GM21515 (cell line): ENCODE results near the gene SNX6.
"Not testable (repeated sequence)": the region's sequence is repeated elsewhere in the genome, so short reads cannot be mapped to it uniquely, and the experiment has no call there.

Source experiments
- ATAC-seq: cut with Tn5 transposase; IDR thresholded peaks from one replicate; pipeline ENCODE4 v1.9.1; 2021; ENCODE audit not compliant: unreplicated experiment

SNX6 gene

DNA sequence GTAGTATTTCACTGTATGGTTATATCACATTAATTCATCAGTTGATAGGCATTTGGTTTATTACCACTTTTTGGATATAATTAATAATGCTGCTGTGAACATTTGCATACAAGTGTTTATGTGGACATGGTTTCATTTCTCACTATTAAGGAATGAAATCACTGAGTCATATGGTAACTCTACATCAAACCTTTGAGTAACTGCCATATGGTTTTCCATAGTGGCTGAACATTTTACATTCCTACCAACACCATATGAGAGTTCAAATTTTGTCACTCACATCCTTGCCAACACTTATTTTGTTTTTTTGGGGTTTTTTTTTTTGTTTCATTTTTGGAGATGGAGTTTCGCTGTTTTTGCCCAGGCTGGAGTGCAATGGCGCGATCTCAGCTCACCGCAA, 60.2 kb downstream of the SNX6 start:
- no peak for ATAC-seq

DNA sequence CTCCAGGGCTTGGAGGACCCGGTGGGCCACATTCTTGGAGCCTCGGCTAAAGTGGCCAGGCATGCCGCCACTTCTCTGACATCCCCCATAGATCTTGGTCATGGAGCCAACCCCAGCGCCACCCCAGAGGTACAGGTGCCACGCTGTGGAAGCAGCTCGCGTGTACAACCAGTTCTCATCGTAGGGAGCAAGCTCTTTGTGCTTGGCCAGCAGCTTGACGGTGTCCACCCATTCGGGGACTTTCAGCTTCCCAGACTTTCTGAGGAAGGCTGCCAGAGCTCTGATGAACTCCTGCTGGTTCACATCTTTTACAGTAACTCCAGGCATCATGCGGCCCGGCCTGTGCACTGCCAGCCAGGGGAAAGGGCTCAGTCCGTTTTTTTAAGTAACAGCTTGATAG, 61.1 kb downstream of the SNX6 start:
- ATAC-seq, result no peak

DNA sequence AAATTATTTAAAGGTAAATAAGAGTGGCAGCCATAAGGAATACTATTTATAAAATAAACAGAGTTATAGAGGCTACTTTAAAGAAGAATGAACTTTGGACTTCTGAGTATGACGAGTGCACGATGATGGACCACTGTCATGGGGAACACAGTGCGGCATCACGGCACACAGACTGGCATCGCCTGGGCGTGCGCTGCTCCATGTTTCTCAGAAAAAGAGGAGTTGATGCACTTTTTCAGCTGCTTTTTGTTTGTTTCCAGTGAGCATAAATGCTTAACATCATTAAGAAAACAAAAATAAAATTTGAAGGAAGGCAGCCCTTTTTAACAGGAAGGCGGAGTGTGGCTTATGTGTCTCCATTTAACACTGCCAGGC, 67.2 kb downstream of the SNX6 start:
- ATAC-seq, result no peak

DNA sequence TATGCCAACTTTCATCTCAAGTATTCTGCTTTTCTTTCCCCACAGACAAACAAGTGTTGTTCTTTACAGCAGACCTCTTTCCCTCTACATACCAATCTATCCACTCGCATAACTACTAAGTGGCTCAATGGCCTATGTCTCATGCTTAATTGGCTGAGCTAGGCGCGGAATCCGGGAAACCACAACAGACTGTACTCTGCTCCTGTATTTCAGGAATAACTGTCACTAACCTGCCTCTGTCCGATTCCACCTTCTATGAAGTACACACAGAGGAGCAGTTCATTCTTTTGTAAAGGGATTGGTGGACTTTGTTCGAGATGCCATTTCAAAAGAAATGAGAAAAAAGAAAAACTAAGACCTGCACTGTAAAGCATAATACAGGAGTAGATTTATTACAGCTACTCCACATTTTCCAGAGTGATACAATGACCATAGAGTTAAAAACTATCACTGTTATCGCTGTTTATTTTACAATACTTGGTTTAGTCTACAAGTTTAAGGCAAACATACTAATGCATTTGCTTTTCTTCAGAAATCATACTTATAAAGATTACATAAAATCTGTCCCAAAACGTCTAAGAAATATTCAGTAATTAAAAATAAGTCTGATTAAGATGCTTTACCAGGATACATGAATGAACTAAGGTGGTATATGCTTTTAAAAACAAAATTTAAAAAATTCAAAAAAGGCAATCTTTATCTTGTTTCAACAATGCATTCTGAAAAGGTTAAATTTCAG, 67.7 kb downstream of the SNX6 start:
- ATAC-seq, result not testable (repeated sequence)

DNA sequence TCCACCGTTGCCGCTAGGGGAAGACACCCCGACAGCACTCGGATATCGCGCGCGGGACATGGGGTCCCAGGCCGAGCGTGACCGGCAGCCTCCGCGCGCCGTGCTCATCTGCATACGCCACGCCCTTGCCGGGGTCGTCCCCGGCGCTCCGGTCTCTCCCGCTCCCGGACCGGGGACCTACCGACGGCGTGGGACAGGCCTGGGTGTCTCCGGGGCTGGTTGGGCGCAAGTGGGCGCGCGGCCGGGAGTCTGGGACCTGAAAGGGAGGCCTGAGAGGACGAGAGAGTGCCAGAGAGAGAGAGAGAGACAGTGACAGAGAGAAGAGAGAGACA, 73.5 kb downstream of the SNX6 start:
- ATAC-seq, result peak; percentile 47

DNA sequence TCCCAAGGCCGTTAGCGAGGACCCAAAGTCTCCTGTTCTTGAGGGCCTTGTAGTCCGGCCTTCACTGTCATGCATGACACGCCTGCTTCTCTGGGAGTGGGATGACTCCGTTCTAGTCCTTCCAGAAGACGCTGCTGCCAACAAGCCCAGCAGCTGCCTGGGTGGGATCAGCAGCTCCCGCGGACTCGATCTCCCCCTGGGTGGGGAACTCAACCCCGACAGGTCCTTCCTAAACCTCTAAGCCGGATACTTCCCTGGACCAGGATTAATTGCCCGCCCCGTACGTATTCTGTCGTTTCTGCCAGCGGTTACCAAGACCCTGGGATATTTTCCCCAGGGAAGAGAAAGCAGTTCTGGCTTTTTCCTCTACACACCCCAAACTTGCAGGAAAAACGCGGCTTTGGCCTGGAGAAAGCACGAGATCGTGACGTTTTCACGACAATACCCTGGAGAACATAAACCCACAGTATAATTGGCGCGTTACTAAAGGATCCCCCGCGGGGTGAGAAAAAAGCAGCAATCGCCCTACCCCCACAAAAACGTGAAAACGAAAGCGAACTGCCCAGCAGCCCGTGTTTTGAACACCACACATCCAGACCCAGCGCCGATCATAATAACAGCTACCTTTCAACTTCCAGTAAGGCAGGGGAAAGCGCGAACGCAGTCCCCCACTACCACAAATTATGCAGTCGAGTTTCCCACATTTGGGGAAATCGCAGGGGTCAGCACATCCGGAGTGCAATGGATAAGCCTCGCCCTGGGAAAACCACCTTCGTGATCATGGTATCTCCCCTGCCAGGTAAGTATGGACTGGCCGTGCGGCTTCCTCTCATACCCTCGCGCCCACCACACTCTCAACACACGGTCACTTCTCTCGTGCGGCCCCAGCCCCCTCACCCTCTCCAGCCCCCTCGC, 74.1 kb downstream of the SNX6 start:
- ATAC-seq, result peak; percentile 70

DNA sequence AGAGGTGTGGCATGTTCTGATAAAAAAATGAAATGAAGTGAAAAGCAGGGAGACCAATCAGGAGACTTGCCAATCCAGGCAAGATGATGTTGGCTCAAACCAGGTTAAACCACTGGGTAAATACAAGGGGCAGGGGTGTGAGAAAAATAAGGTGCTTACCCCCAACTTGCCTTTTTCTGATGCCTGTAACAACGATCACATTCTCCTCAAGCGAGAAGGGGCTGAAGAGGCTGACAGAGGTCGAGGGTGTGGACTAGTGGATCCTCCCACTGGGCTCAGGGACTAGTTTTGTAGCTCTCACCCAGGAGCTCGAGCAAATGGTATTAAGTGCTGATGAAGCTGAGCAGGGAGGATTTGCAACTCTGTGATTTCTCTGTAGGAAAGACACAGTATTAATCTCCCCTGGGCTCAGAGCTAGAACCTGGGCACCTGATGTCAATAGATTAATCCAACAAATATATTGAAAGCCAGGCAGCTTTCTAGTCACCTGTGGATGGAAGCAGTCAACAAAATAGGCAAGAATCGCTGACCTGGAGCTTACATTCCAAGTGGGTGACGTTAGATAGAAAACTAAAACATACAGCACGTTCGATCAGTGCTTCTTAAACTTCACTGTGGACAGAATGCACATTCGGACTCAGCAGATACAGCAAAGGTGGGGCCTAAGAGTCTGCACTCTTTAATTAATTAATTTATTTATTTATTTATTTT, 75.3 kb downstream of the SNX6 start:
- no peak for ATAC-seq

DNA sequence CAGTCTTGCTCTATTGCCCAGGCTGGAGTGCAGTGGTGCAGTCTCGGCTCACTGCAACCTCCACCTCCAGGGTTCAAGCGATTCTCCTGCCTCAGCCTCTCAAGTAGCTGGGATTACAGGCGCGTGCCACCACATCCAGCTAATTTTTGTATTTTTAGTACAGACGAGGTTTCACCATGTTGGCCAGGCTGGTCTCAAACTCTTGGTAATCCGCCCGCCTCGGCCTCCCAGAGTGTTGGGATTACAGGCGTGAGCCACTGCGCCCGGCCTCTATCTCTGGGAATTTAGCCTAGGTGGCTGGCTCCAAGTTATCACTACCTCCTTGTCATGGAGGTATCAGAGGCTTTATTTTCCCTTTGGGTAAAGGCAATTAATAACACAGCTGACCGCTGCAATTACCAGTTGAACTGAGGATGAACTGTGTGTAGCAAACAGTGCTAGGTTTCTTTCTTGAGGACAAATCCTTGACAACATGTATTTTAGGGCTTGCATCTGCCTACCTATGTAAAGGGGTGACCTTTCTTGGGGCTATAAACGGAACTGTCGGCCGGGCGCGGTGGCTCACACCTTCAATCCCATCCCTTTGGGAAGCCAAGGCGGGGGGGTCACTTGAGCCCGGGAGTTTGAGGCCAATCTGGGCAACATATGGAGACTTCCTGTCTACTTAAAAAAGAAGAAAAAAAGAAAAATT, 80.5 kb downstream of the SNX6 start:
- not testable (repeated sequence) for ATAC-seq

DNA sequence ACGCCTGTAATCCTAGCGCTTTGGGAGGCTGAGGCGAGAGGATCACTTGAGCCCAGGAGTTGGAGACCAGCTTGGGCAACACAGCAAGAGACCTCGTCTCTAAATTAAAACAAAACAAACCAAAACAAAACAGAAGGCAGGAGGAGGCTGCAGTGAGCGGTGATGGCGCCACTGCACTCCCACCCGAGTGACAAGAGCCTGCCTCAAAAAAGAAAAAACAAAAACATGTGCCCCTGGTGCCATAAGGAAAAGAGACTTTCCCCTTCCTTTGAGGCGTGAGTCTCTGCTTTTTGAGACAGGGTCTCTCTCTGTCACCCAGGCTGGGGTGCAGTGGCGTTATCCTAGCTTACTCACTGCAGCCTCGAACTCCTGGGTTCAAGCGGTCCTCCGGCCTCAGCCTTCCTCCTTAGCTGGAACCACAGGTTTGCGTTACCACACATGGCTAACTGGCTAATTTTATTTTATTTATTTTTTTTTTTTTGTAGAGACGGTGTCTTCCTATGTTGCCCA, 81.4 kb downstream of the SNX6 start:
- ATAC-seq, result no peak

DNA sequence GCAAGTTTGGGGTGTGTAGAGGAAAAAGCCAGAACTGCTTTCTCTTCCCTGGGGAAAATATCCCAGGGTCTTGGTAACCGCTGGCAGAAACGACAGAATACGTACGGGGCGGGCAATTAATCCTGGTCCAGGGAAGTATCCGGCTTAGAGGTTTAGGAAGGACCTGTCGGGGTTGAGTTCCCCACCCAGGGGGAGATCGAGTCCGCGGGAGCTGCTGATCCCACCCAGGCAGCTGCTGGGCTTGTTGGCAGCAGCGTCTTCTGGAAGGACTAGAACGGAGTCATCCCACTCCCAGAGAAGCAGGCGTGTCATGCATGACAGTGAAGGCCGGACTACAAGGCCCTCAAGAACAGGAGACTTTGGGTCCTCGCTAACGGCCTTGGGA, 82.8 kb downstream of the SNX6 start:
- peak; percentile 36 for ATAC-seq

DNA sequence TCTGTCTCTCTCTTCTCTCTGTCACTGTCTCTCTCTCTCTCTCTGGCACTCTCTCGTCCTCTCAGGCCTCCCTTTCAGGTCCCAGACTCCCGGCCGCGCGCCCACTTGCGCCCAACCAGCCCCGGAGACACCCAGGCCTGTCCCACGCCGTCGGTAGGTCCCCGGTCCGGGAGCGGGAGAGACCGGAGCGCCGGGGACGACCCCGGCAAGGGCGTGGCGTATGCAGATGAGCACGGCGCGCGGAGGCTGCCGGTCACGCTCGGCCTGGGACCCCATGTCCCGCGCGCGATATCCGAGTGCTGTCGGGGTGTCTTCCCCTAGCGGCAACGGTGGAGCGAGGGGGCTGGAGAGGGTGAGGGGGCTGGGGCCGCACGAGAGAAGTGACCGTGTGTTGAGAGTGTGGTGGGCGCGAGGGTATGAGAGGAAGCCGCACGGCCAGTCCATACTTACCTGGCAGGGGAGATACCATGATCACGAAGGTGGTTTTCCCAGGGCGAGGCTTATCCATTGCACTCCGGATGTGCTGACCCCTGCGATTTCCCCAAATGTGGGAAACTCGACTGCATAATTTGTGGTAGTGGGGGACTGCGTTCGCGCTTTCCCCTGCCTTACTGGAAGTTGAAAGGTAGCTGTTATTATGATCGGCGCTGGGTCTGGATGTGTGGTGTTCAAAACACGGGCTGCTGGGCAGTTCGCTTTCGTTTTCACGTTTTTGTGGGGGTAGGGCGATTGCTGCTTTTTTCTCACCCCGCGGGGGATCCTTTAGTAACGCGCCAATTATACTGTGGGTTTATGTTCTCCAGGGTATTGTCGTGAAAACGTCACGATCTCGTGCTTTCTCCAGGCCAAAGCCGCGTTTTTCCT, 83.4 kb downstream of the SNX6 start:
- peak; percentile 72 for ATAC-seq

DNA sequence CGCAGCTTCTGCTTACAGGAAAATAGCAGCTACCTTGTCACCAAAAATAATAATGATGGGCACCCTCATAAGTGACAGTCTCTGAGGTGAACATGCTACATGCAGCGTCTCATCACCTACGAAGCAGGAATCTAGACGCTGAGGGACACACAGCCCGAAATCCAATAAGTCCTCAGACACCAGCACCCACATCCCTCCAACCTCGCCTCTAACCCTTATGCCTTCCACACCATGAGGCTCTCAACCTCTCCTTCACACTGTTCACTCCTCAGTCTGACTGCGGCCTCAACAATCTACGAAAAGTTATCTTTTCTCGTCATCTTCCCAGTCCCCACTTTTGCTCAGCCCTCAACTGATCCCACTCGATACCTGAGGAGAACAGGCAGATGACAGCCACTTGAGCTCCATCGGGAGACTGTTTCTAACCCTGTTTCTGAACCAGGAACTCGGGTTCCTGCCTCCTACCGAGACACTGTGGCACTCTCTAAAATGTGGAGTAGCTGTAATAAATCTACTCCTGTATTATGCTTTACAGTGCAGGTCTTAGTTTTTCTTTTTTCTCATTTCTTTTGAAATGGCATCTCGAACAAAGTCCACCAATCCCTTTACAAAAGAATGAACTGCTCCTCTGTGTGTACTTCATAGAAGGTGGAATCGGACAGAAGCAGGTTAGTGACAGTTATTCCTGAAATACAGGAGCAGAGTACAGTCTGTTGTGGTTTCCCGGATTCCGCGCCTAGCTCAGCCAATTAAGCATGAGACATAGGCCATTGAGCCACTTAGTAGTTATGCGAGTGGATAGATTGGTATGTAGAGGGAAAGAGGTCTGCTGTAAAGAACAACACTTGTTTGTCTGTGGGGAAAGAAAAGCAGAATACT, 89.5 kb downstream of the SNX6 start:
- not testable (repeated sequence) for ATAC-seq

DNA sequence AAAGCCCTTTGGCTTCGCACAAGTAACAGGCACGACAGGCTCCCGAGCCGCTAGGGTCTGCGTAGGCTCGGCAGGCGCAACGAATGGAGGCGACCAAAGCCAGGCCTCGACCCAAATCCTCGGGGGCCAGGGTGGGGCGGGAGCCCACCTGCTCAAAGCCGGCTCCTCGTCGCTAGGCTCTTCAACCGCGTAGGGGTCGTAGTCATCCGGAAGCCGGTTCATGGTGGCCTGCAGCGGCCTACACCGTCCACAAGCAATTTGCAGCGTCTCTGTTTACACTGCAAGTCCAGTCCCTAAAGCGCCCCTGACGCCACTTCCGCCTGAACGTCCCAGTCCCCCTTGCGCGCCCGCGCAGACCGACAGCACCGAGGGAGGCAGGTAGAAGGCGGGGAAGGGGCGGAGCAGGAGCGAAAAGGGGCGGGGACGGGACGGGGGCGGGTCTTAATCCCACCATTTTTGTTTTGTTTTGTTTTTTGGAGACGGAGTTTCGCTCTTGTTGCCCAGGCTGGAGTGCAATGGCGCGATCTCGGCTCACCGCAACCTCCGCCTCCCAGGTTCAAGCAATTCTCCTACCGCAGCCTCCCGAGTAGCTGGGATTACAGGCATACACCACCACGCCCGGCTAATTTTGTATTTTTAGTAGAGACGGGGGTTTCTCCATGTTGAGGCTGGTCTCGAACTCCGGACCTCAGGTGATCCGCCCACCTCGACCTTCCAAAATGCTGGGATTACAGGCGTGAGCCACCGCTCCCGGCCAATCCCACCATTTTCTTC, 90.4 kb downstream of the SNX6 start, which contains the start of gene EAPP:
EAPP (minus strand) TSS at position 295 of the 774 bp plus-strand sequence; CDS start at position 222, 73 bp downstream.
- peak; percentile 99 for ATAC-seq

DNA sequence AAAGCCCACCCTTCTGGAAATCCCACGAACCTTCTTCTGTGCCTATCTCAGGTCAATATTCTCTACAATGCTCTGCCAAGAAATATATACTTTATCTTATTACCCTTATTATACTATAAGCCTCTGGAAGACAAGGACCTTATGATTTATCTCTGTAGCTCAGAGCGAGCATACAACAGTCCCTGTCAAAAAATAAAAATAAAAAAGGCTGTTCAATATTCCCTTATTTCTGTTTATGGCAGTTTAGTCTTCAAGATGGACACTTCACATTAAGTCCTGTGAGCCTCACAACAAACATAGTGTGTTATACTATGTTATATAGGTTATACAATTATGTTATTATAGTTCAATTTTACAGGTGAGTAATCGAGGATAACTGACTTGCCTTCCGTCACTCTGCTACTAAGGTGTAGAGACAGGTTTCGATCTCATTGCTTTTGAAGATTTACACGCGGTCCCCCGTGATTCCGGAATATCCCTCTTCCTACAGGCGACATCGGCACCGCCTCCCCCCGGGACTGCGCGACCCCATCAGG, 91.0 kb downstream of the SNX6 start:
- ATAC-seq, result peak; percentile 5

DNA sequence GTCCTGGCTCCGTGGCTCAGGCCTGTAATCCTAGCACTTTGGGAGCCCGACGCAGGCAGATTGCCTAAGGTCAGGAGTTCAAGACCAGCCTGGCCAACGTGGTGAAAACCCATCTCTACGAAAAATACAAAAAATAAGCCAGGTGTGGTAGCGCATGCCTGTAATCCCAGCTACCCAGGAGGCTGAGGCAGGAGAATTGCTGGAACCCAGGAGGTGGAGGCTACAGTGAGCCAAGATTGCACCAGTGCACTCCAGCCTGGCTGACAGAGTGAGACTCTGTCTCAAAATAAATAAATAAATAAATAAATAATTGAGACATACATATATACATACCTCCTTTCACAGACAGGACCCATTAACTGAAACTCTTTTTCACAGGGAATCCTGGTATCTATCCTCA, 91.9 kb downstream of the SNX6 start:
- not testable (repeated sequence) for ATAC-seq

DNA sequence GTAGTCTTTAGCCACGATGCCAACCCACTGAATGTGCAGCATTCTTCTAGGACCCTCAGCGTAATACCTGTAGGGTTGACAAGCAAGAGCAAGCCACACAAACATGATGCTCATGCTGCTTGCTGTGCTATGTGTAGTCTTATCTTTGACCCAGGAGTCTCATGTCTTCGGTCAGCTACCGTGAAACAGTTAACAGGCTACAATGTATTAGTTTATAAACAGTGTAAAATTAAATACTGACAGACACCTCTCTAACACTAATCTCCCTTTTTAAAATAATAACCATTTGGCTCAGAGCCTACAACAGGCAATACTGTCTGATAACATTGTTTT, 92.3 kb downstream of the SNX6 start:
- no peak for ATAC-seq

DNA sequence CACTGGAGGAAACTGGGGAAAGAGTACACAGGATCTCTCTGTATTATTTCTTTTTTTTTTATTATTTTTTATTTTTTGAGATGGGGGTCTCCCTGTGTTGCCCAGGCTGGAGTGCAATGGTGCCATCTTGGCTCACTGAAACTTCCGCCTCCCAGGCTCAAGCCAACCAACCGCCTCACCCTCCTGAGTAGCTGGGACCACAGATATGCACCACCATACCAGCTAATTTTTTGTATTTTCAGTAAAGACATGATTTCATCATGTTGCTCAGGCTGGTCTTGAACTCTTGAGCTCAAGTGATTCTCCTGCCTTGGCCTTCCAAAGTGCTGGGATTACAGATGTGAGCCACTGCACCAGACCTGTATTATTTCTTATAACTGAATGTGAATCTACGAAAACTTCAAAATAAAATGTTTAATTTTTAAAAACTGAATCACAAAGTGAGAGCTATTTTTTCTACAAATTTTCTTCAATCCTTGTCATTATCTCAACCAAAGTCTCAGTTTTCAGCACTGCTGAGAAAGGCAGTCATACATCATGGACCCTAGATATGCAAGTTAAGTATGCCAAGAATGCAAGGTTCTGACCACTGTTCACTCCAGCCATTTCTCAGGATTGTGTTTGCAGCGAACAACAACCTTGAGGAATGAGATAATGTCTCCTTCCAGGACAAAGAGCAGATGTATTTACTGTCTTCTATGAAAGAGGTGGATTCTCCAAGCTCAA, 92.8 kb downstream of the SNX6 start:
- no peak for ATAC-seq
